Memory B cell (primary cell): ENCODE results near the gene BBS5.
A peak's percentile ranks its signal among the peaks of the same experiment; 100 is the strongest.
"Not testable (repeated sequence)": the region's sequence is repeated elsewhere in the genome, so short reads cannot be mapped to it uniquely, and the experiment has no call there.

Experiments
- ATAC-seq: fragments of 150-1000 bp; cut with Tn5 transposase; 2 replicates; pipeline ENCODE4 v1.10.0; 2021; ENCODE audit warnings: low read depth, mild to moderate bottlenecking, moderate library complexity
- DNase-seq, 2 donors: peaks; one replicate each; pipeline ENCODE4 v3.0.0; 2022; ENCODE audit warnings: low spot score in 2 of 2
- H3K27ac Mint-ChIP-seq: one replicate; pipeline ENCODE4 v1.8.0; 2022; ENCODE audit warnings: mild to moderate bottlenecking, moderate library complexity, mixed read lengths
- H3K27me3 Mint-ChIP-seq: one replicate; pipeline ENCODE4 v1.8.0; 2022; ENCODE audit warnings: mixed read lengths
- H3K36me3 Mint-ChIP-seq: one replicate; pipeline ENCODE4 v1.8.0; 2022; ENCODE audit warnings: mild to moderate bottlenecking, mixed read lengths
- H3K4me1 Mint-ChIP-seq: one replicate; pipeline ENCODE4 v1.8.0; 2022; ENCODE audit warnings: mixed read lengths
- H3K4me3 Mint-ChIP-seq: one replicate; pipeline ENCODE4 v1.8.0; 2022; ENCODE audit warnings: mild to moderate bottlenecking, moderate library complexity, mixed read lengths
- H3K9me3 Mint-ChIP-seq: one replicate; pipeline ENCODE4 v1.8.0; 2022; ENCODE audit warnings: mixed read lengths

The BBS5 gene

GRCh38 chr2:169509298-169509885, 30.1 kb downstream of the BBS5 start, which contains the start of gene KLHL41:
TSS of gene KLHL41 (plus strand) at chr2:169509702. CDS start at chr2:169509779, 77 bp downstream.
- no peak for DNase-seq
- H3K4me3 Mint-ChIP-seq, result no peak within 1 kb of the TSS
- H3K27ac Mint-ChIP-seq, result no peak within 1 kb of the TSS
- H3K9me3 Mint-ChIP-seq, result no peaks in the 10 kb centered on the region
- H3K36me3 Mint-ChIP-seq, result no peaks in the 10 kb centered on the region
- no peak for ATAC-seq
- H3K27me3 Mint-ChIP-seq, result no peaks in the 10 kb centered on the region
- H3K4me1 Mint-ChIP-seq, result no peaks in the 10 kb centered on the region

- Mint-ChIP-seq H3K4me1 (no peaks in the 10 kb centered on the region), H3K4me3 (no peak overlapping the region), H3K9me3 (no peaks in the 10 kb centered on the region), H3K27me3 (no peaks in the 10 kb centered on the region), H3K36me3 (no peaks in the 10 kb centered on the region), H3K27ac (no peak overlapping the region)
- ATAC-seq, result no peak
- DNase-seq, result no peak
These were observed 30.7 kb downstream of the BBS5 start for GRCh38 chr2:169509955-169510354.

GRCh38 chr2:169510496-169510895, 31.2 kb downstream of the BBS5 start:
- H3K27me3 Mint-ChIP-seq, result no peaks in the 10 kb centered on the region
- H3K4me3 Mint-ChIP-seq, result no peak overlapping the region
- ATAC-seq (no peak), DNase-seq (no peak)
- H3K4me1 Mint-ChIP-seq, result no peaks in the 10 kb centered on the region
- H3K36me3 Mint-ChIP-seq, result no peaks in the 10 kb centered on the region
- no peak overlapping the region for H3K27ac Mint-ChIP-seq
- H3K9me3 Mint-ChIP-seq, result no peaks in the 10 kb centered on the region

- no peaks in the 10 kb centered on the region for H3K27me3 Mint-ChIP-seq
- no peak overlapping the region for H3K4me3 Mint-ChIP-seq
- H3K27ac Mint-ChIP-seq, result no peak overlapping the region
- no peaks in the 10 kb centered on the region for H3K36me3 Mint-ChIP-seq
- no peaks in the 10 kb centered on the region for H3K9me3 Mint-ChIP-seq
- no peaks in the 10 kb centered on the region for H3K4me1 Mint-ChIP-seq
- DNase-seq (no peak), ATAC-seq (no peak)
These were observed 32.5 kb downstream of the BBS5 start for GRCh38 chr2:169511818-169512217.

- H3K9me3 Mint-ChIP-seq, result no peaks in the 10 kb centered on the region
- H3K36me3 Mint-ChIP-seq, result no peaks in the 10 kb centered on the region
- ATAC-seq (no peak), DNase-seq (no peak)
- no peak overlapping the region for H3K4me3 Mint-ChIP-seq
- no peaks in the 10 kb centered on the region for H3K4me1 Mint-ChIP-seq
- H3K27ac Mint-ChIP-seq, result no peak overlapping the region
- no peaks in the 10 kb centered on the region for H3K27me3 Mint-ChIP-seq
These were observed 33.2 kb downstream of the BBS5 start for GRCh38 chr2:169512525-169512924.

GRCh38 chr2:169513094-169513493, 33.8 kb downstream of the BBS5 start:
- Mint-ChIP-seq H3K36me3 (no peaks in the 10 kb centered on the region), H3K4me1 (no peaks in the 10 kb centered on the region), H3K9me3 (no peaks in the 10 kb centered on the region), H3K27ac (no peak overlapping the region), H3K4me3 (no peak overlapping the region), H3K27me3 (no peaks in the 10 kb centered on the region)
- no peak for ATAC-seq
- no peak for DNase-seq

GRCh38 chr2:169513926-169514325, 34.6 kb downstream of the BBS5 start:
- ATAC-seq (no peak), DNase-seq (no peak)
- no peak overlapping the region for H3K4me3 Mint-ChIP-seq
- H3K27me3 Mint-ChIP-seq, result no peaks in the 10 kb centered on the region
- H3K27ac Mint-ChIP-seq, result no peak overlapping the region
- no peaks in the 10 kb centered on the region for H3K9me3 Mint-ChIP-seq
- H3K4me1 Mint-ChIP-seq, result no peaks in the 10 kb centered on the region
- no peaks in the 10 kb centered on the region for H3K36me3 Mint-ChIP-seq

GRCh38 chr2:169514758-169515157, 35.5 kb downstream of the BBS5 start:
- H3K27ac Mint-ChIP-seq, H3K9me3 Mint-ChIP-seq, ATAC-seq, H3K36me3 Mint-ChIP-seq, H3K4me3 Mint-ChIP-seq, H3K4me1 Mint-ChIP-seq, DNase-seq, H3K27me3 Mint-ChIP-seq: not testable (repeated sequence)

GRCh38 chr2:169516488-169516995, 37.2 kb downstream of the BBS5 start:
- not testable (repeated sequence) for H3K27me3 Mint-ChIP-seq, H3K36me3 Mint-ChIP-seq, DNase-seq, H3K9me3 Mint-ChIP-seq, H3K4me1 Mint-ChIP-seq, H3K27ac Mint-ChIP-seq, H3K4me3 Mint-ChIP-seq, ATAC-seq

GRCh38 chr2:169520896-169521295, 41.6 kb downstream of the BBS5 start:
- Mint-ChIP-seq H3K4me1 (no peaks in the 10 kb centered on the region), H3K9me3 (no peaks in the 10 kb centered on the region), H3K27me3 (no peaks in the 10 kb centered on the region), H3K36me3 (no peaks in the 10 kb centered on the region), H3K27ac (no peak overlapping the region), H3K4me3 (no peak overlapping the region)
- DNase-seq (no peak), ATAC-seq (no peak)

GRCh38 chr2:169523681-169524080, 44.4 kb downstream of the BBS5 start:
- Mint-ChIP-seq H3K27ac (no peak overlapping the region), H3K4me1 (no peaks in the 10 kb centered on the region), H3K36me3 (no peaks in the 10 kb centered on the region), H3K9me3 (no peaks in the 10 kb centered on the region), H3K27me3 (no peaks in the 10 kb centered on the region), H3K4me3 (no peak overlapping the region)
- ATAC-seq (no peak), DNase-seq (no peak)

GRCh38 chr2:169525434-169525833, 46.1 kb downstream of the BBS5 start:
- no peak overlapping the region for H3K4me3 Mint-ChIP-seq
- H3K27ac Mint-ChIP-seq, result no peak overlapping the region
- no peaks in the 10 kb centered on the region for H3K27me3 Mint-ChIP-seq
- ATAC-seq (no peak), DNase-seq (no peak)
- H3K36me3 Mint-ChIP-seq, result peaks cover 3% of the 10 kb centered on the region
- H3K4me1 Mint-ChIP-seq, result no peaks in the 10 kb centered on the region
- H3K9me3 Mint-ChIP-seq, result no peaks in the 10 kb centered on the region

GRCh38 chr2:169526451-169526850, 47.2 kb downstream of the BBS5 start:
- Mint-ChIP-seq H3K4me1 (no peaks in the 10 kb centered on the region), H3K9me3 (no peaks in the 10 kb centered on the region), H3K27ac (no peak overlapping the region), H3K36me3 (peaks cover 3% of the 10 kb centered on the region), H3K4me3 (no peak overlapping the region), H3K27me3 (no peaks in the 10 kb centered on the region)
- no peak for DNase-seq
- no peak for ATAC-seq

GRCh38 chr2:169528271-169528701, 49.0 kb downstream of the BBS5 start:
- H3K4me3 Mint-ChIP-seq, result no peak overlapping the region
- no peaks in the 10 kb centered on the region for H3K27me3 Mint-ChIP-seq
- no peak overlapping the region for H3K27ac Mint-ChIP-seq
- H3K9me3 Mint-ChIP-seq, result no peaks in the 10 kb centered on the region
- ATAC-seq (peak; percentile 89), DNase-seq (peak; percentile 72 to 75)
- peaks cover 3% of the 10 kb centered on the region for H3K36me3 Mint-ChIP-seq
- H3K4me1 Mint-ChIP-seq, result no peaks in the 10 kb centered on the region

GRCh38 chr2:169539460-169539859, 60.2 kb downstream of the BBS5 start:
- H3K4me1 Mint-ChIP-seq, H3K4me3 Mint-ChIP-seq, H3K27me3 Mint-ChIP-seq, H3K9me3 Mint-ChIP-seq, DNase-seq, ATAC-seq, H3K27ac Mint-ChIP-seq: not testable (repeated sequence)
- peaks cover 13% of the 10 kb centered on the region for H3K36me3 Mint-ChIP-seq
